Astrocyte of the cerebellum (primary cell): Measurements from ENCODE around the gene MSH4.

ENCODE experiments used
- DNase-seq: peaks from one replicate; pipeline ENCODE4 v3.0.0-alpha.2; 2011; ENCODE audit warnings: low read depth
- H3K4me3 ChIP-seq: 2 replicates; pipeline ENCODE4 v1.5.1; 2011; ENCODE audit warnings: mild to moderate bottlenecking, low read depth, low read length, moderate library complexity
- in situ Hi-C: cut with HindIII; loops from 2 replicates; pipeline ENCODE4 v1.10.0; 2017; ENCODE audit warnings: low sequenced_read_pairs
- TF ChIP-seq, protein P1 (sequence below): IDR thresholded peaks from 2 replicates; pipeline ENCODE4 v1.5.1; 2012; ENCODE audit warnings: low read length, low read depth, moderate library complexity, mild to moderate bottlenecking; ENCODE audit errors: missing control alignments

The MSH4 gene

DNA sequence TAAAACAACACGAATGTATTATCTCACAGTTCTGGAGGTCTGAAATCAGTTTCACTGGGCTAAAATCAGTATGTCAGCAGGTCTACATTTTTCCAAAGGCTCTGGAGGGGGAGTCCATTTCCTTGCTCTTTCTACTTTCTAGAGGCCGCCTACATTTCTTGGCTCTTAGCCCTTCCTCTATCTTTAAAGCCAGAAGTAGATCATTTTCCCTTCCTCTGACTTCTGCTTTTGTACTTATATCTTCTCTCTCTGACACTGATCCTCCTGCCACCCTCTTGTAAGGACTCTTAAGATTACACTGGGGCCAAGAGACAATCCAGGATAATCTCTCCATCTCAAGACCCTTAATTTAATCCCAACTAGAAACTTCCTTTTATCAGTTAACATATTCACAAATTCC is 41.4 kb downstream of the MSH4 start:
- in situ Hi-C loops, result no loop called here
- no peak for DNase-seq
- no peak overlapping the region for H3K4me3 ChIP-seq
- TF ChIP-seq, protein P1, sequence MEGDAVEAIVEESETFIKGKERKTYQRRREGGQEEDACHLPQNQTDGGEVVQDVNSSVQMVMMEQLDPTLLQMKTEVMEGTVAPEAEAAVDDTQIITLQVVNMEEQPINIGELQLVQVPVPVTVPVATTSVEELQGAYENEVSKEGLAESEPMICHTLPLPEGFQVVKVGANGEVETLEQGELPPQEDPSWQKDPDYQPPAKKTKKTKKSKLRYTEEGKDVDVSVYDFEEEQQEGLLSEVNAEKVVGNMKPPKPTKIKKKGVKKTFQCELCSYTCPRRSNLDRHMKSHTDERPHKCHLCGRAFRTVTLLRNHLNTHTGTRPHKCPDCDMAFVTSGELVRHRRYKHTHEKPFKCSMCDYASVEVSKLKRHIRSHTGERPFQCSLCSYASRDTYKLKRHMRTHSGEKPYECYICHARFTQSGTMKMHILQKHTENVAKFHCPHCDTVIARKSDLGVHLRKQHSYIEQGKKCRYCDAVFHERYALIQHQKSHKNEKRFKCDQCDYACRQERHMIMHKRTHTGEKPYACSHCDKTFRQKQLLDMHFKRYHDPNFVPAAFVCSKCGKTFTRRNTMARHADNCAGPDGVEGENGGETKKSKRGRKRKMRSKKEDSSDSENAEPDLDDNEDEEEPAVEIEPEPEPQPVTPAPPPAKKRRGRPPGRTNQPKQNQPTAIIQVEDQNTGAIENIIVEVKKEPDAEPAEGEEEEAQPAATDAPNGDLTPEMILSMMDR, result no peak

DNA sequence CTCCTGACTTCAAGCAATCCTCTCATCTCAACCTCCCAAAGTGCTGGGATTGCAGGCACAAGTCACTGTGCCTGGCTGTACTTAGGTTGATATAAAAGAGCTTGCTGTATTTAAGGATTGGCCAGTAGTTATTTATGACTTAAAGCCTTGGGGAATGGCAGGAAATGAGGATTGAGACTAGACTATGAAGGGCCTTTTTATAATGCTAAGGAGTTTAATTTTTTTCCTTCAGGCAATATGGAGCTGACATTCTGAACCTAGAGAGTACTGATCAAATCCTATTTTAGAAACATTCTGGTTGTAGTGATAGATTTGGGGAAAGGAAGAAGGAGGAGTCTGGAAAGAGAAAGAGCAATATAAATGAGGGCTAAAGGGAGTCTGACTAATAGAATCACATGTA is 44.7 kb downstream of the MSH4 start:
- in situ Hi-C loops, result no loop called here
- TF ChIP-seq, protein P1, result no peak
- no peak for DNase-seq
- H3K4me3 ChIP-seq, result no peak overlapping the region

DNA sequence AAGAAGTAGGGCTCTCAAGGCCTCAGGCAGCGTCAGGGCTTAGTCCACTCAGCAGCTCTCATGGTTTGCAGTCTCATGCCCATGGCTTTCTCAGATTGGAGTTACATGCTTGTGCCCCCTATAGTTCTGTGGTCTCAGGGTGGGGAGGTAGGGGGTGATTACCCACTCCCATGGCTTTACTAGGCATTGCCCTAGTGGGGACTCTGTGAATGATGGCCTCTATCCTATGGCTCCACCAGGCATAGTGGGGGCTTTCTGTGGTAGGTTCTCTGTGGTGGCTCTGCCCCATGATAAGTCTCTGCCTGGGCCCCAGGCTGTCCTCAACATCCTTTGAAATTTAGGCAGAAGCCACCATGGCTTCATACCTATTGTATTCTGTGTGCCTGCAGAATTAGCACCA is 48.9 kb downstream of the MSH4 start:
- TF ChIP-seq, protein P1, result no peak
- in situ Hi-C loops, result no loop called here
- H3K4me3 ChIP-seq, result no peak overlapping the region
- DNase-seq, result no peak

DNA sequence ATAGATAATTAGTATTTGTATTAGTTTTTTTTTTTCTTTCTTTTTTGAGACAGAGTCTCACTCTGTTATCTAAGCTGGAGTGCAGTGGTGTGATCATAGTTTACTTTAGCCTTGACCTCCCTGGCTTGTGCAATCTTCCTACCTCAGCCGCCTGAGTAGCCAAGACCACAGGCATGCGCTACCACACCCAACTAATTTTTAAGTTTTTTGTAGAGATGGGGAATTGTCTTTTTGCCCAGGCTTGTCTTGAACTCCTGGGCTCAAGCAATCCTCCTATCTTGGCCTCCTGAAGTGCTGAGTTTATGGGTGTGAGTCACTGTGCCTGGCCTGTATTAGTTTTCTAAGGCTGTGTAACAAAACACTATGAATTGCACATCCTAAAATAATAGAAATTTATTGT is 58.3 kb downstream of the MSH4 start:
- in situ Hi-C loops, result no loop called here
- H3K4me3 ChIP-seq, result no peak overlapping the region
- TF ChIP-seq, protein P1, result no peak
- no peak for DNase-seq

DNA sequence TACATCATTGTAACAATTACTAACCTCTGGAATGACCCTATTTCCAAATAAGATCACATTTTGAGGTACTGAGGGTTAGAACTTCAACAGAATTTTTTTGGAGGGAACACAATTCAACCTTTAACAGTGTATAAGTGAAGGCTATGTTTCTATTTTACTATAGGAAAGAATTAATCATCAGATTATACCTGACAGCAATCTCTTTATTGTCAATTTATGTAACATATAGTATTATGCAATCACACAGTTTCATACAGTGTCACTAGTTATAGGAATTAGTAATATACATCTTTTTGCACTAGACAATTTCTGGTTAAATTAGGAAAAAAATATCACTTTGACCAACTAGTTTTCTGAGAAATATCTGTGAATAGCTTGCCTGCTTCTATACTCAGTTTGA is 59.1 kb downstream of the MSH4 start:
- TF ChIP-seq, protein P1, result no peak
- in situ Hi-C loops, result no loop called here
- DNase-seq, result no peak
- H3K4me3 ChIP-seq, result no peak overlapping the region

DNA sequence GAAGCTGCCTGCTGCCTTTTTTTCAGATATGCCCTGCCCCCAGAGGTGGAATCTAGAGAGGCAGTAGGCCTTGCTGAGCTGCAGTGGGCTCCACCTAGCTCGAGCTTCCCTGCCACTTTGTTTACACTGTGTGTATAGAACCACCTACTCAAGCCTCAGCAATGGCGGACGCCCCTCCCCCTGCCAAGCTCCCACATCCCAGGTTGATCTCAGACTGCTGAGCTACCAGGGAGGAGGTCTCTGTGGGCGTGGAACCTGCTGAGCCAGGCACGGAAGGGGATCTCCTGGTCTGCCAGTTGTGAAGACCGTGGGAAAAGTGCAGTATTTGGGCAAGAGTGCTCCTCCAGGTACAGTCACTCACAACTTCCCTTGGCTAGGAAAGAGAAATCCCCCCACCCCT is 65.1 kb downstream of the MSH4 start:
- H3K4me3 ChIP-seq, result no peak overlapping the region
- in situ Hi-C loops, result no loop called here
- TF ChIP-seq, protein P1, result no peak
- no peak for DNase-seq

DNA sequence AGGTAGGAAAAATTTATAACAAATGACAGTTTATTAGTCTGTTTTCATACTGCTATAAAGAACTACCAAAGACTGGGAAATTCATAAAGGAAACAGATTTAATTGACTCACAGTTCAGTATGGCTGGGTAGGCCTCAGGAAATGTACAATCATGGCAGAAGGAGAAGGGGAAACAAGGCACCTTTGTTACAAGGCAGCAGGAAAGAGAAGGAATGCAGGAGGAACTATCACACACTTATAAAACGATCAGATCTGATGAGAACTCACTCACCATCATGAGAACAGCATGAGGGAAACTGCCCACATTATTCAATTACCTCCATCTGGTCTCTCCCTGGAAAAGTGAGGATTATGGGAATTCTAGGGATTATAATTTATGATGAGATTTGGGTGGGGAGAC is 74.3 kb downstream of the MSH4 start:
- no peak for DNase-seq
- TF ChIP-seq, protein P1, result no peak
- H3K4me3 ChIP-seq, result no peak overlapping the region
- in situ Hi-C loops, result no loop called here
